GM12874 (cell line): ENCODE measurements around the gene RBM28.

Source experiments
- CTCF ChIP-seq: IDR thresholded peaks from 2 replicates; pipeline ENCODE4 v1.5.1; 2011; ENCODE audit warnings: low read depth, mild to moderate bottlenecking, control low read depth, low read length, moderate library complexity; ENCODE audit not compliant: insufficient read depth

Gene RBM28

GRCh38 chr7:128380483-128381106, 36.9 kb upstream of the RBM28 start:
- TF ChIP-seq CTCF: no peak

GRCh38 chr7:128379900-128380479, 36.3 kb upstream of the RBM28 start:
- TF ChIP-seq CTCF: no peak

GRCh38 chr7:128378637-128379036, 34.9 kb upstream of the RBM28 start:
- TF ChIP-seq CTCF: no peak

GRCh38 chr7:128376077-128376476, 32.4 kb upstream of the RBM28 start:
- TF ChIP-seq CTCF: no peak

GRCh38 chr7:128374041-128374440, 30.3 kb upstream of the RBM28 start:
- TF ChIP-seq CTCF: no peak

GRCh38 chr7:128373606-128374005, 29.9 kb upstream of the RBM28 start:
- TF ChIP-seq CTCF: no peak

GRCh38 chr7:128370491-128370890, 26.8 kb upstream of the RBM28 start:
- TF ChIP-seq CTCF: no peak
